ENCODE measurements around the gene CDK15.
"Not testable (repeated sequence)": the region's sequence is repeated elsewhere in the genome, so short reads cannot be mapped to it uniquely, and the experiment has no call there.

CDK15 gene

DNA sequence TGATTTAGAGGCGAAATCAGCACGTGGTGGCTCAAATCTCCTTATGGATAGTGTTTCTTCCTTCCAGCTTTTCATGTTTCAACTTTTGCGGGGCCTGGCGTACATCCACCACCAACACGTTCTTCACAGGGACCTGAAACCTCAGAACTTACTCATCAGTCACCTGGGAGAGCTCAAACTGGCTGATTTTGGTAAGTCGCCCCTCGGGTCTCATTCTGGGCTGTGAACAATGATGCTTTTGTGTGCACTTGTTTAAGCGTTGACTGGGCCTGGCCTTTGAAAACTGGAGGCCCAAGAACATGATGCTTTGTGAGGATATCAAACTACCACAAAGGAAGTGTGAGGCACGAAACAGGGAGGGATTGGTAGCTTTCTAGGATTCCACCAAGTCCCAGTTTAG, 27.4 kb downstream of the CDK15 start:
- DNase-seq, result no peak

DNA sequence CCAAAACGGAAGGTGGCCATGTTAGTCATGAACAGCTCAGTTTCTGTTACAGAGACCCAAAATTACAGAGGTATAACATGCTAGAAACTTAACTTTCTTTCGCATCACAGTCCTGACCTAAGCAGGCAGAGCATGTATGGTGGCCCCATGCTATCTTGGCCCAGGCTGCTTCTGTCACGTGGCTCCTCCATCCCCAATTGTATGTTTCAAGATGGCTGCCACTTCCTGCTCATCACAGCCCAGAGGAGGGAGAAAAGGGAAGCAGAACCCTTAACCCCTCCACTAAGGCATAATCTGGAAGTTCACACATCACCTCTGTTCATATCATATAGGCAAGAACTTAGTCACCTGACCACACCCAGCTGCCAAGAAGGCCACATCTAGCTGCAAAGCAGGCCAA, 28.7 kb downstream of the CDK15 start:
- DNase-seq, result no peak

DNA sequence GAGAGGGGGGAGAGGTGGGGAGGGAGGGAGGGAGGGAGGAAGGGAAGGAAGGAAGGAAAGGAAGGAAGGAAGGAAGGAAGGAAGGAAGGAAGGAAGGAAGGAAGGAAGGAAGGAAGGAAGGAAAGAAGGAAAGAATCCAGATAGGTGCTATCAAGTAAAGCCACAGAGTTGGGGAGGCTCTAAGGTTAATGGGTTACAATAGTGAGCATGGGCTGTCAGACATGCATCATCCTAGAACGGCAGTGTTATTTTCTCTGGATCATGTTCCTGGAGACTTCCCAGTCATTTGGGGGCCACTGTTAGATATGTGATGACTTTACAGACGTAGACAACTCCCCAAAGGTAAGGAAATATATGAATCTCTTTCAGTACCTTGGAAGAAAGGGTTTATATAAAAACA, 31.1 kb downstream of the CDK15 start:
- DNase-seq, result no peak

DNA sequence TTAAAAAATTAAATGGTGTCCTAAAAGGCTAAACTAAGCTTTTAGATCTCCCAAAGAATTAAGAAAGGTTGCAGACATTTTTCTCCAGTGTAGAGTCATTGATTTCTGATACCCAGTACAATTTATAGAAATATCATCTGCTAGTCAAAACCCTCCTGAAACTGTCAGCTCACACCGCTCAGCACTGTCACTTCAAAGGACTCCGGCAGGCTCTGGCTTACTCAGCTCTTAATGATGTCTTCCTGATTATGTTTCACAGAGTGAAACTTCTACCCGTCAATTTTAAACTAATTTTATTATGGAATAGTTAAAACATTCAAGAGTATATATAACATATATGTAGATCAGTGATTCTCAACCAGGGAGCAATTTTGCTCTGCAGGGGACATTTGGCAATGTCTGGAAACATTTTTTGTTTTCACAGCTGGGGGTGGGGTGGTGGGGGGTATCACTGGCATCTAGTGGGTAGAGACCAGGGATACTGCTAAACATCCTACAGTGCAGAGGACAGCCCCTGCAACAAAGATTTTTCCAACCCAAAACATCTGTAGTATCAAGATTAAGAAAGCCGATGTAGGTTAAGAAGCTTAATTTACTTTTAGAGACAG, 31.6 kb downstream of the CDK15 start:
- no peak for DNase-seq

DNA sequence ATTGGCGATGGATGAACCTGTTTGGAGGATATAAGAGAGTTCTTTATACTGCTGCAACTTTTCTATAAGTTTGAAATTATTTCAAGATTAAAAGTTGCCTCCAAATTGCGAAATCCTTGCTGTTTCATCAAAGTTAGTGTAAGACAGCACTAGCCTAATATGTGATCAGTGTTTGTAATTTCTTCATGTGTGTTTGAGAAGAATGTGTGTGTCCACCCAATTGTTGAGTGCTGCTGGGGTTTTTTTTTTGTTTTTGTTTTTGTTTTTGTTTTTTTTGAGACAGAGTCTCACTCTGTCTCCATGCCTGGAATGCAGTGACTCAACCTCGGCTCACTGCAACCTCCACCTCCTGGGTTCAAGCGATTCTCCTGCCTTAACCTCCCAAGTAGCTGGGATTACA, 33.4 kb downstream of the CDK15 start:
- no peak for DNase-seq

DNA sequence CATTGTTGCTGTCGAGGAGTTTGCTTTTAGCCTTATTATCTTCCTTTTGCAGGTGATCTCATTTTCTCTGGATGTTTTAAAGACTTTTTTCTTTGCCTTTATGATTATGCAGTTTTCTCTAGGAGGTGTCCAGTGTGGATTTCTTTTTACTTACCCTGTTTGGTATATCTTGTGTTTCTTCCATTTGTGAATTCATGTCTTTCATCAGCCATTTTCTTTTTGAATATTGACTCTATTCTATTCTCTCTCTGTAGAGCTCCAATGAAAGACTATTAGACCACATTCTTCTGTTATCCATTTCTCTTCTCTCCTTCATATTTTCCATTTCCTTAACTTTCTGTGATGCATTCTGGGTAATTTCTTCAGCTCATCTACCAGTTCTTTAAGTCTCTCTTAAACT, 34.4 kb downstream of the CDK15 start:
- no peak for DNase-seq

DNA sequence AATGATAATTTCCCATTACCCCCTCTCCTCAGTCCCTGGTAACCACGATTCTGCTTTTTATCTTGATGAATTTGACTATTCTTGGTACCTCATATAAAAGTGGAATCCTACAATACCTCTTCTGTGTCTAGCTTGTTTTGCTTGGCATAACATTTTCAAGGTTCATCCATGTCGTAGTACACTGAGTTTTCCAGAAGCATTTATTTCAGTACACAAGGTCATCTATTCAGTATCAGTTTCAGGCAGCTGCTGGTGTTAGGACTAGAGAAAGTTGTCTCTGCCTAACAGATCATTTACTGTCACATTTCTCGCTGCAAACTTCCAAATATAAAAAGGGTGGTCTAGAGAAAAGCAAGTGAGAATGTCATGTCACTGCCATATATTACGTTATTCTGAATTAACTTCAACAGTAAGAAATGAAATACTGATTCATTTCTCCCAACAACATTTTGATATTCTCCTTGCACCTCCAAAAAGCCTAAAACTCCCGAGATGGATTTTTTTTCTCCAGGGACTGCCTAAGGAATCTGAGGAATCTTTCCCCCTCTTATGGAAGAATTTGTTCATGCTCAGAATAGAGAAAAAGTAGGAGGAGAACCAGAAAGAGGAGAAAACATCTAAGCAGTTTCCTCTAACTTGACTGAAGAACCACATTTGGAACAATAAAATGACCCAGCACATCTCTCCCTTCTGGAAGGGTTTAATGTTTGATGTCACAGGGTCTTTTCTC, 36.0 kb downstream of the CDK15 start:
- no peak for DNase-seq

DNA sequence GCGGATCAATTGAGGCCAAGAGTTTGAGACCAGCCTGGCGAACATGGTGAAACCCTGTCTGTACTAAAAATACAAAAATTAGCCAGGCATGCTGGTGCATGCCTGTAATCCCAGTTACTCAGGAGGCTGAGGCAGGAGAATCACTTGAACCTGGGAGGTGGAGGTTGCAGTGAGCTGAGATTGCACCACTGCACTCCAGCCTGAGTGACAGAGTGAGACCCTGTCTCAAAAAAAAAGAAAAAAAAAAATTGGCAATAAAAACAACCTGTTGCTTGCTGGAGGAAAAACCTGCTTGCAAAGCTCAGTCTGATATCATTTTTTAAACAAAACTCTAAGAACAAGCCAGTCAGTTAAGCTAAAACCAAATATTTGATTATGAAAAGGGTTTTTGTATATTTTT, 38.6 kb downstream of the CDK15 start:
- not testable (repeated sequence) for DNase-seq

DNA sequence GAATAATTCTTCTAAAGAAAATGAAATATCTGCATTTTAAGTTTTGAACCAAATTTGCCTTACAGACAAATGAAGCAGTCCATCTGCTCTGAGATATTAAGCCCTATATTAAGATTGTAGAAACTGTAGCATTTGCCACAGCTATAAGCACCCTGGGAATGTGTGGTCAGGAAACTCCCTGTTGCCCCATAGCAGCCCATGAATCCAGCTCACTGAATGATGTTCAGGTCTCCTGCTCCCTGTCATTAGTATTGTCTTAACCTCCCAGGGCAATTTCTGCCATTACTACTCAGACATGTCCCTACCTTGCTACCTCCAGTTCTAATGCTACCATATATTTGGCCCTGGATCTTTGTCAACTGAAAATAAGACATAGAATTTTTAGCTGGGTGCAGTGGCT, 41.1 kb downstream of the CDK15 start:
- no peak for DNase-seq

DNA sequence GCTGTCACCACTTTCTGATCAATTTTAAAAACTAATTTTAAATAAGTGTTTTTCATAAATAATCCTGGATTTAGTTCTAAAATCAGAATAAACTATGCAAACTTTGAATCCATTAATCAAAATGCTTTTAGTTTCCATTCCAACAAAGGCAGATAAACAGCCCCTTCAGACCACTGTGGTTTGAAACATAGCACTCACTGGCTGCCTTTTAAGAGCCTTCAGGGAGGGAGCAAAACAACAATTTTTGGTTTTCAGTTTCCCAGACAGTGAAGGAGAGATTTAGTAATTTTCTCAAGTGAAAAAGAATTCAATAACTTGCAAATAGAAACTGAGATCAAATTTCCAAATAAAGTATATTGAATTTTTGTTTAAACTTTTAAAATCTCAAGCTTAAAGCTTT, 46.1 kb downstream of the CDK15 start:
- no peak for DNase-seq

DNA sequence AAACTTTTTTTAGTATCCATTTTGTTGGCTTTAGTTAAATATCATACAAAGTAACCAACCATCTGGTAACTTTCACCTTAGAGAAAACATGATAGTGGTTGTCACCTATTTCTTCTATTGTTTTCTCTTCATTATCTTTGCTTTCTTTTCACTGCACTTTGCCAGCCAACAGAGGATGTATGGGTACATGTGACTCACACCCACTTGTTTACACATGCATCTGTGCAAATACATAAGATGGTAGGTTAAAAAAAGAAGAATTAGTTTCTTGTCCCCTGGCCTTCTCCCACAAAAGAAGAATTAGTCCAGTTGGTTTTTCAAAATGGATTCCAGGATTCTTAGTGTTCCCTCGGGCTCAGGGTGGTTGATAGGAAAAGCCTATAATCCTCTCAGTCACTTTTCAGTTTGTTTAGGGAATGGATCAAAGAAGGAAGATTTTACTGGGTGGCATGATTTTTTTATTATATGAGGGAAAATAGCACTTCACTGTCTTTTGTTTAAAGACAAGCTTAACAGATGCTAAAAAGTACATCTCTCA, 46.6 kb downstream of the CDK15 start:
- DNase-seq, result no peak

DNA sequence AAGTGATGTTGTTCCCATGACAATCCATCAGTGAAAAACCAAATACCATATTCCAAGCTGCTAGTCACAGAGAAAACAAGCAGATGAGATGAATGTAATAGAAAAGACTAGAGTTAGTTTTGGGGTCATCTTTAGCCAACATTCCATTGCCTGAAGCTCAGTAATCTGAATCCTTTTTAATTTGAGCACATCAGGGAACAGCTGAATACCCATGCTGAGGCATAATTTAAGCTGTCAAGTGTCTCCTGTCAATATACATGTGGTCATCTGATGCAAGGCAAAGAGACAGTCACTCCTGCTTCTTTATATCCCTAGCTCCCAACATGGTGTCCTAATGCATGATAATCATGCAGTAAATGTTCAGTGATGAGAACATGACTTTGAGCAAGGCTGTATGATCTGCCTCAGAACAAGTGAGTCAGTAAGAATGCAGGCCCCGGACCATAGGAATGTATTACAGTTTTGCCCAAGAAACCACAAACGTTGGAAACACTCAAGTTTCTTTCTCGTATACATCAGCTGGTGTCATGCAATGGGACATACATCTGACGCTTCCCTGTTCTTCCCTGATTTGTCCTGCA, 48.0 kb downstream of the CDK15 start:
- DNase-seq, result no peak

DNA sequence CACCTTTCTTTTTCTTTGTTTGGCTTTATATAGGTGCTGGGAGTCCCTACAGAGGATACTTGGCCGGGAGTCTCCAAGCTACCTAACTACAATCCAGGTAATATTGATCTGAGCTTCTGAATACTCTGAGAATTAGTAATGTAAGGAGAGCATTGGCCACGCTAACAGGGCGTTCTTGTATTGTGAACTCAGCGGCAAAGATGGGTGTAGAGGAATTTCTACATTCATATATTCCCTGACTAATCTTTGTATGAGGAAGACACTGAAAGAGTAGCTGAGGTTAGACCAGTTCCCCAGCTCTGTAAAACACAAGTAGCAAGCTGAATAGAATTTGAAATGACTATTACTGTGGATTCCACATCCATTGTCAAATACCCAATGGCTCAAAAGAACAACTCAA, 48.5 kb downstream of the CDK15 start:
- DNase-seq, result no peak

DNA sequence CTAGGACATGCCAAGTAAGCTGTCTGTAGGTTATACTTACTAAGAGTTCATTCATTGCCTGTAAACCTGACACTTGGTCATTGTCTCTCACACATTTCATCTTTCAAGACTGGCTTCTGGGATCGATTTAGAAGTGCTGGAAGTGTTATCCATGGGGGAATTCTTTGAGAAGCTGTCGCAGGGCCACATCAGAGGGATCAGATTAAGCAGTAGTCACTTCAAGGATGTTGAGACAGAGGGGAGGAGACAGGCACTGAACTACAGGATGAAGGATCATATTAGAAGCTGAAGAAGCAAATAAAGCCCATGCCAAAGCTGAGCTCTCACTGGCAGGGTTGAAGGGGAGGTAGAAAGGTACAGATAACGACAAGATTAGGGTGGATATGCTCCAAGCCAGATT, 49.0 kb downstream of the CDK15 start:
- no peak for DNase-seq

DNA sequence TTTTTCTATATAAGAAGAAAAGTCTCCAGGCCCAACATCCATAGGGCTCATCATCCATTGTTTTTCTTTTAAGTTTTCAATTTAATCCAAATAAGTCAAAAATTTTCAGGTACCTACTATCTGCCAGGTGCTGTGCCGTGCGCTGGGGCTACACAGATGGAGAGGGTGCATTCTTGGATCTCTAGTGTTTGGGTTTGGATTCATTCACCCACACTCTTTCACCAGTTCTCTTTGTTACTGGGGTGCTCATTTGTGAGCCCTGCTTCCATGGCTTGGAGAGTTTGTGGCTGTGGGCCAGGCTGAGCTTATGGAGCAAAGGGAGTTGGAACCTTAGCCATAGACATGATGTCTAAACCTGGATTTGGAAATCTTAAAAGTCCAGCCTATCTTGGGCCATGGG, 51.0 kb downstream of the CDK15 start:
- DNase-seq, result no peak

DNA sequence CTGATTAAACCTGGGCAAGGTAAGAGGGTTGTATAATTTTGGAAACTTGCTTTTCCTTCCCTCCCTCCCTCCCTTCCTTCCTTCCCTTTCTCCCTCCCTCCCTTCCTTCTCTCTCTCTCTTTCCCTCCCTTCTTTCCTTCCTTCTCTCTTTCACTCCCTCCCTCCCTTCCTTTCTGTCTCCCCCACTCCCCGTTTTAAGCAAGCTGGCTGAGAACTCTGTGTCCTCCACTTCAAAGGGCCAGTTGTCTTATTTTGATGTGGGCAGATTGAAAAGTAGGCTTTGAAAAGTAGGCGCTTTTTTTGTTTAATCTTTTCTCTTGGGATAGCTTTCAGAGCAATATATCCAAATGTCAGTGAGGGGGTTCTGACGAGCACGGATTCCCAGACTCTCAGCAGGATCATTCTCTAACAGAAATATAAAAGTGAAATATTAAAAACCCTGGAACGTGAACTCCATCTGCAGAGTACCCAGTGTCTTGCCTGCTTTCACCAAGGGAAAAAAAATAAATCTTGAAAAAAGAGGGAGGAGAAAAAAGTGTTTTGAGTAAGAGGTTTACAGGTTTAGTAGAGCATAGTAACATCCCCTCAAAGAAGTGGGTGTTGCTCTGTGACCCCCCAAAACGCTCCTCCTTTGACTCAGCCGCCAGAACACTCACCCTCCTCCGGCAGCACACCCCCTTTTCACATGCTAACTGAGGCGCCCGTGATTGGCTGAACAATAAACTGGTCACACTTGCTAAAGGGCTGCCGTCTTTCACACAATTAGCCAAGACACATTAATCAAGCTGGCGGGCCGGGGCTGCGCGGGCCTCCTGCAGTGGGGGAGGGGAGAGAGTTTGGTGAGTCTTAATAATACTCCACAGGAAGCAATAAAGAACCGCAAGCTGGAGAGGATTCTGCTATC, 52.2 kb downstream of the CDK15 start:
- no peak for DNase-seq

DNA sequence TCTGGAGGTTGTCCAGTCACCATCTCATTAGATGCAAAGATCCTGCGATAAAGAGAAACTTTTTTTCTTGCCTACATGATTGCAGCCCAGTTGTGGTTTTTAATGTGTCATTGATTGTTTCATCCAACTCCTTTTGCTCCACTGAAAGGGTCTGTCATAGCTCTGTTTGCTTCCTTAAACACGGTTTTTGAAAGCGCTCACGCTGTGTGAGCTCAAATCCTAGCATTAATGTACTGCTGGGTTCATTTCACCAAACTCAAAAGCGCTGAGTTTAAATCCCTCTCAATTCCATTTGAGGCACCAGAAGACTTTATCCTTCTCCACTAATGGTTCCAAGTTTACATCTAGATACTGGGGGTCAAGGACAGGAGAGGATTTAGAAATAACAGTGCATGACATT, 53.6 kb downstream of the CDK15 start:
- DNase-seq, result no peak

DNA sequence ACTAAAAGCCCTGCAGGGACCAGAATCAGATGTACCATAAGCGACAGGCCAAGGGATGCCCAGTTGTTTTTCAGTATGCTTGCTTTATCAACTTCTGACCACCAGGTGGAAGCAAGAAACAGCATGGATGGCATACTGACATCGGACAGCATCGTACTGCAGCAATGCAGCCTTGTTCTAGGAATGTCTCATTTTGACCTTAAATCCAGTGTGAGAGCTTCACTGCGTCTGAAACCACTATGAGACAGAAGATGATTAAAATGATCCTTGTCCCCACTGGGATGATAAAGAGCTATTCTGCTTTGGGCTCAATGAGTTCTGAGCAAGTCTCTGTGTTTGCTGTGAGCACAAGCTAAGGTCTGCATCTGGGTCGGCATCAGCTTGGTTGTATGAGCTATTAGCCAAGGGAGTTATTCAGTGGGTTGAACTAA, 54.3 kb downstream of the CDK15 start:
- DNase-seq, result peak; percentile 48

DNA sequence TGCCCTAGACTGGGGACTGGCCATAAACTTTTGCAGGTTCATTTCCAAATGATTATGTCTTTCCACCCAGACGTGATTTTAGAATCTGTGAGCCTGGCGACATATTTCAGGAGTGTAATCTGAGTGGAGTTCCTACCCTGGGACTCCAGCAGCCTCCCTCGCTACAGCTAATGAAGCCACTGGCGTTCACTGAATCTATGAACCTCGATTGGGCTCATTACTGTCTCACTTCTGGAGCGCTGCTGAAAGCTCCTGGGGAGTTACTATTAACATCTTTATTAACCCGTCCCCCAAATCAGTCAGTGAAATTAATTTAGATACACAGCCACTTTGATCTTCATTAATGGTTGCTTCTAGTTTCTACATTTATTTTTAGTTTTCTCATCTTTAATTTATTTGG, 56.5 kb downstream of the CDK15 start:
- no peak for DNase-seq

DNA sequence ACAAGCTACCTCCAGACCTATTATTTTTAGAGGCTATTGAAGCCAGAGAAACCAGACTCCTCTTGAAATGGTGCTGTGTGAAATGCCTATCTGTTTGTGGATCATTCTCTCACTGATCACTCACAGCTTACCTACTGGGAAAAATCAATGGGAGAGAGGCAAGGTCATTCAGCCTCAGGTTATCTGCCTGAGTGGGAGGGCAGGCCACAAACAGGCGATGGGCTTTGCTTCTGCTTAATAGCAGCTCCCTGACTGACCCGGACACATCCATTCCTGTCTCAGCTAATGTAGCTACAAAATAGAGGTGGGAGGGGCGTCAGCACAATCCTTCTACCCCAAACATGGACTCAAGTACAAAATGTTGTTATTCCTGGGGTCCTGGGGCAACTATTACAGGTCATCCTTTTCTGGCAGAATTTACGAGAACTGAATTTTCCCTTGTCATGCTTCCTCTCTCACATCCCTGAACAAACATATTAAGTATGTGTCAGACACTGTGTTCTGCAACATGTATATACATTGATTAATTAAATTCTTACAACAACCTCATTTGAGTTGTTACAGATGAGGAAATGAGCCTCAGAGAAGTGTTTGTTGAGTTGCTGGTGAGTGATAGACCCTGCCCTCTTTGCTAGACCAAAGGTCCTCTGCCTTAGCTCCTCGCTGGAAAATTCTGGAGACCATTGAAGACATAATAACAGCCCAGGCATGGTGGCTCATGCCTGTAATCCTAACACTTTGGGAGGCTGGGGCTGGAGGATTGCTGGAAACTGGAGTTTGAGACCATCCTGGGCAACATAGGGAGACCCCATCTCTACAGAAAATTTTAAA, 60.5 kb downstream of the CDK15 start:
- no peak for DNase-seq

DNA sequence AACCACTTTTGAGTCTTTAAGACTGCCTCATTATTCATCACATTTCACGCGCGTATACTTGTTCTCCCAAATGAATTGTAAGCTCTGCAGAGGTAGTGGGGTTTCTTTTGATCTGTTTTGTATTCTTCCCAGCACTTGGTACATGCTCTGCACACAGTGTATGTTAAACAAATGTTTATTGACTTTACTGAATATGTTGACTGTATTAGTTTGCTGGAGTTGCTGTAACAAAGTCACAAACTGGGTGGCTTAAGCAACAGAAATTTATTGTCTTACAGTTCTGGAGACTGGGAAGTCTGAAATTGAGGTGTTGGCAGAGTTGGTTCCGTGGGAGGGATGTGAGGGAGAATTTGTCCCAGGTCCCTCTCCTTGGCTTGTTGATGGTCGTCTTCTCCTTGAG, 65.1 kb downstream of the CDK15 start:
- DNase-seq, result no peak

DNA sequence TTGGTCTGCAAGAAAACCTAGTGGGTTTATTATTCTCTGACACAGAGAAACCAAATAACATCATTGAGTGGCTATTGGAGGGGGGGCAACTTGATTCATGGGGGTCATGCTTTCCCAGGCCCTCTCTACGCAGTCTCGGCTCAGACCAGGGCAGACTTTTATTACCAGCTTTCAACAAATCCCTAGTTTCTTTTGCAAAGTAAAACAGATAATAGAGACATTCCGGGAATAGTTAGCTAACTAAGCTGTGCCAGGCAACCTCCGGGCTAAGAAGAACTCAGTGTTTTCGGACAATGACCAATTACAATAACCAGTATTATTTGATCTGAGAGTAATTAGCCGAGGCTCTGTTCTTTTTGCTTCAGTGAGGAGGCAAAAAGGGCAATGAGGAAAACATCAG, 66.3 kb downstream of the CDK15 start:
- no peak for DNase-seq
